Testis (tissue), 2 donors: Measurements from ENCODE around the gene TNNT2.

Experiments used
- CTCF ChIP-seq, 3 experiments: fragments of 450-650 bp in 2 of 3; fragments of 200-600 bp in 1 of 3; sonication (generic) in 1 of 3; IDR thresholded peaks; one replicate each; pipeline ENCODE4 v1.5.1; 2016 to 2019; ENCODE audit warnings: antibody characterized with exemption in 3 of 3, mild to moderate bottlenecking in 2 of 3, moderate library complexity in 1 of 3
- POLR2A ChIP-seq: fragments of 450-650 bp; IDR thresholded peaks from one replicate; pipeline ENCODE4 v1.6.1; 2017; ENCODE audit warnings: antibody characterized with exemption, mild to moderate bottlenecking, moderate library complexity

- TF ChIP-seq CTCF (IDR thresholded peaks at IDR 0.05) (no peak), POLR2A (no peak)
Measured at GRCh38 chr1:201328576-201328975, 48.9 kb downstream of the TNNT2 start.
